Measurements from ENCODE around the gene KIF5B. TPM values are rescaled to one million over a fixed set of nuclear protein-coding genes. Genes with fewer than 3 reads are reported as not detected.

Gene KIF5B
- total and polyA plus RNA-seq, 9 of the 15 experiments (the other 6 are each of a cell fraction or from before 2014, with no cell fraction given), result 24.4 to 94.4 (median 68.9) TPM

- no peak for TF ChIP-seq ATF1 (CRISPR knock-in tag; IDR thresholded peaks at IDR 0.05)
- peak; percentile 91 for TF ChIP-seq ATF1 (tag; IDR thresholded peaks at IDR 0.05)
- TF ChIP-seq SREBF1 (IDR thresholded peaks at IDR 0.05; ENCODE audit: borderline replicate concordance, low read depth, low read length), result no peak
- TF ChIP-seq TGIF2 (CRISPR knock-in tag; IDR thresholded peaks at IDR 0.05), result no peak
- TF ChIP-seq, protein P1, sequence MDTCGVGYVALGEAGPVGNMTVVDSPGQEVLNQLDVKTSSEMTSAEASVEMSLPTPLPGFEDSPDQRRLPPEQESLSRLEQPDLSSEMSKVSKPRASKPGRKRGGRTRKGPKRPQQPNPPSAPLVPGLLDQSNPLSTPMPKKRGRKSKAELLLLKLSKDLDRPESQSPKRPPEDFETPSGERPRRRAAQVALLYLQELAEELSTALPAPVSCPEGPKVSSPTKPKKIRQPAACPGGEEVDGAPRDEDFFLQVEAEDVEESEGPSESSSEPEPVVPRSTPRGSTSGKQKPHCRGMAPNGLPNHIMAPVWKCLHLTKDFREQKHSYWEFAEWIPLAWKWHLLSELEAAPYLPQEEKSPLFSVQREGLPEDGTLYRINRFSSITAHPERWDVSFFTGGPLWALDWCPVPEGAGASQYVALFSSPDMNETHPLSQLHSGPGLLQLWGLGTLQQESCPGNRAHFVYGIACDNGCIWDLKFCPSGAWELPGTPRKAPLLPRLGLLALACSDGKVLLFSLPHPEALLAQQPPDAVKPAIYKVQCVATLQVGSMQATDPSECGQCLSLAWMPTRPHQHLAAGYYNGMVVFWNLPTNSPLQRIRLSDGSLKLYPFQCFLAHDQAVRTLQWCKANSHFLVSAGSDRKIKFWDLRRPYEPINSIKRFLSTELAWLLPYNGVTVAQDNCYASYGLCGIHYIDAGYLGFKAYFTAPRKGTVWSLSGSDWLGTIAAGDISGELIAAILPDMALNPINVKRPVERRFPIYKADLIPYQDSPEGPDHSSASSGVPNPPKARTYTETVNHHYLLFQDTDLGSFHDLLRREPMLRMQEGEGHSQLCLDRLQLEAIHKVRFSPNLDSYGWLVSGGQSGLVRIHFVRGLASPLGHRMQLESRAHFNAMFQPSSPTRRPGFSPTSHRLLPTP (IDR thresholded peaks at IDR 0.05; ENCODE audit: borderline replicate concordance, extremely low read depth, insufficient read length), result no peak
- no peak for TF ChIP-seq BRD4 (IDR thresholded peaks at IDR 0.05)
- no peak for TF ChIP-seq SAFB2 (IDR thresholded peaks at IDR 0.05; ENCODE audit: borderline replicate concordance, low read depth, low read length, severe bottlenecking)
- no peak; the same call in 1 of the 2 replicates for TF ChIP-seq NR2C2 (CRISPR knock-in tag; IDR thresholded peaks at IDR 0.05)
- TF ChIP-seq NR2C2 (tag; IDR thresholded peaks at IDR 0.05), result peak; percentile 41; the same call in 1 of the 2 replicates
- TF ChIP-seq, protein P2, sequence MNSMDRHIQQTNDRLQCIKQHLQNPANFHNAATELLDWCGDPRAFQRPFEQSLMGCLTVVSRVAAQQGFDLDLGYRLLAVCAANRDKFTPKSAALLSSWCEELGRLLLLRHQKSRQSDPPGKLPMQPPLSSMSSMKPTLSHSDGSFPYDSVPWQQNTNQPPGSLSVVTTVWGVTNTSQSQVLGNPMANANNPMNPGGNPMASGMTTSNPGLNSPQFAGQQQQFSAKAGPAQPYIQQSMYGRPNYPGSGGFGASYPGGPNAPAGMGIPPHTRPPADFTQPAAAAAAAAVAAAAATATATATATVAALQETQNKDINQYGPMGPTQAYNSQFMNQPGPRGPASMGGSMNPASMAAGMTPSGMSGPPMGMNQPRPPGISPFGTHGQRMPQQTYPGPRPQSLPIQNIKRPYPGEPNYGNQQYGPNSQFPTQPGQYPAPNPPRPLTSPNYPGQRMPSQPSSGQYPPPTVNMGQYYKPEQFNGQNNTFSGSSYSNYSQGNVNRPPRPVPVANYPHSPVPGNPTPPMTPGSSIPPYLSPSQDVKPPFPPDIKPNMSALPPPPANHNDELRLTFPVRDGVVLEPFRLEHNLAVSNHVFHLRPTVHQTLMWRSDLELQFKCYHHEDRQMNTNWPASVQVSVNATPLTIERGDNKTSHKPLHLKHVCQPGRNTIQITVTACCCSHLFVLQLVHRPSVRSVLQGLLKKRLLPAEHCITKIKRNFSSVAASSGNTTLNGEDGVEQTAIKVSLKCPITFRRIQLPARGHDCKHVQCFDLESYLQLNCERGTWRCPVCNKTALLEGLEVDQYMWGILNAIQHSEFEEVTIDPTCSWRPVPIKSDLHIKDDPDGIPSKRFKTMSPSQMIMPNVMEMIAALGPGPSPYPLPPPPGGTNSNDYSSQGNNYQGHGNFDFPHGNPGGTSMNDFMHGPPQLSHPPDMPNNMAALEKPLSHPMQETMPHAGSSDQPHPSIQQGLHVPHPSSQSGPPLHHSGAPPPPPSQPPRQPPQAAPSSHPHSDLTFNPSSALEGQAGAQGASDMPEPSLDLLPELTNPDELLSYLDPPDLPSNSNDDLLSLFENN (IDR thresholded peaks at IDR 0.05; ENCODE audit: low read depth in 2 of 2, low read length in 2 of 2), result peak in 1 of 2 experiments; percentile 96; a peak in 2 of 4 replicates
- TF ChIP-seq MAFF (IDR thresholded peaks at IDR 0.05; ENCODE audit: low read length), result peak; percentile 31; the same call in 1 of the 2 replicates
- TF ChIP-seq, protein P3, sequence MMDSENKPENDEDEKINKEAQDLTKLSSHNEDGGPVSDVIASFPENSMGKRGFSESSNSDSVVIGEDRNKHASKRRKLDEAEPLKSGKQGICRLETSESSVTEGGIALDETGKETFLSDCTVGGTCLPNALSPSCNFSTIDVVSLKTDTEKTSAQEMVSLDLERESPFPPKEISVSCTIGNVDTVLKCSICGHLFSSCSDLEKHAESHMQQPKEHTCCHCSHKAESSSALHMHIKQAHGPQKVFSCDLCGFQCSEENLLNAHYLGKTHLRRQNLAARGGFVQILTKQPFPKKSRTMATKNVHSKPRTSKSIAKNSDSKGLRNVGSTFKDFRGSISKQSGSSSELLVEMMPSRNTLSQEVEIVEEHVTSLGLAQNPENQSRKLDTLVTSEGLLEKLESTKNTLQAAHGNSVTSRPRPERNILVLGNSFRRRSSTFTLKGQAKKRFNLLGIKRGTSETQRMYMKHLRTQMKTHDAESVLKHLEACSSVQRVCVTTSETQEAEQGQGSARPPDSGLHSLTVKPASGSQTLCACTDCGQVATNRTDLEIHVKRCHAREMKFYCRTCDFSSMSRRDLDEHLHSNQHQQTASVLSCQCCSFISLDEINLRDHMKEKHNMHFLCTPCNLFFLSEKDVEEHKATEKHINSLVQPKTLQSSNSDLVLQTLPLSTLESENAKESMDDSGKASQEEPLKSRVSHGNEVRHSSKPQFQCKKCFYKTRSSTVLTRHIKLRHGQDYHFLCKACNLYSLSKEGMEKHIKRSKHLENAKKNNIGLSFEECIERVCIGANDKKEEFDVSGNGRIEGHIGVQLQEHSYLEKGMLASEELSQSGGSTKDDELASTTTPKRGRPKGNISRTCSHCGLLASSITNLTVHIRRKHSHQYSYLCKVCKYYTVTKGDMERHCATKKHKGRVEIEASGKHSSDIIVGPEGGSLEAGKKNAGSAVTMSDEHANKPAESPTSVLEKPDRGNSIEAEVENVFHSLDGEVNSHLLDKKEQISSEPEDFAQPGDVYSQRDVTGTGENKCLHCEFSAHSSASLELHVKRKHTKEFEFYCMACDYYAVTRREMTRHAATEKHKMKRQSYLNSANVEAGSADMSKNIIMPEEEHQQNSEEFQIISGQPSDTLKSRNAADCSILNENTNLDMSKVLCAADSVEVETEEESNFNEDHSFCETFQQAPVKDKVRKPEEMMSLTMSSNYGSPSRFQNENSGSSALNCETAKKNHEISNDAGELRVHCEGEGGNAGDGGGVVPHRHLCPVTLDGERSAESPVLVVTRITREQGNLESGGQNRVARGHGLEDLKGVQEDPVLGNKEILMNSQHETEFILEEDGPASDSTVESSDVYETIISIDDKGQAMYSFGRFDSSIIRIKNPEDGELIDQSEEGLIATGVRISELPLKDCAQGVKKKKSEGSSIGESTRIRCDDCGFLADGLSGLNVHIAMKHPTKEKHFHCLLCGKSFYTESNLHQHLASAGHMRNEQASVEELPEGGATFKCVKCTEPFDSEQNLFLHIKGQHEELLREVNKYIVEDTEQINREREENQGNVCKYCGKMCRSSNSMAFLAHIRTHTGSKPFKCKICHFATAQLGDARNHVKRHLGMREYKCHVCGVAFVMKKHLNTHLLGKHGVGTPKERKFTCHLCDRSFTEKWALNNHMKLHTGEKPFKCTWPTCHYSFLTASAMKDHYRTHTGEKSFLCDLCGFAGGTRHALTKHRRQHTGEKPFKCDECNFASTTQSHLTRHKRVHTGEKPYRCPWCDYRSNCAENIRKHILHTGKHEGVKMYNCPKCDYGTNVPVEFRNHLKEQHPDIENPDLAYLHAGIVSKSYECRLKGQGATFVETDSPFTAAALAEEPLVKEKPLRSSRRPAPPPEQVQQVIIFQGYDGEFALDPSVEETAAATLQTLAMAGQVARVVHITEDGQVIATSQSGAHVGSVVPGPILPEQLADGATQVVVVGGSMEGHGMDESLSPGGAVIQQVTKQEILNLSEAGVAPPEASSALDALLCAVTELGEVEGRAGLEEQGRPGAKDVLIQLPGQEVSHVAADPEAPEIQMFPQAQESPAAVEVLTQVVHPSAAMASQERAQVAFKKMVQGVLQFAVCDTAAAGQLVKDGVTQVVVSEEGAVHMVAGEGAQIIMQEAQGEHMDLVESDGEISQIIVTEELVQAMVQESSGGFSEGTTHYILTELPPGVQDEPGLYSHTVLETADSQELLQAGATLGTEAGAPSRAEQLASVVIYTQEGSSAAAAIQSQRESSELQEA (IDR thresholded peaks at IDR 0.05; ENCODE audit: low read depth), result no peak
- TF ChIP-seq NR2F6 (CRISPR knock-in tag; IDR thresholded peaks at IDR 0.05), result no peak
- peak; percentile 87 for TF ChIP-seq ZNF644 (tag; IDR thresholded peaks at IDR 0.05; ENCODE audit: low read depth)
Observed at GRCh38 chr10:31972519-31973041, 83.6 kb downstream of the KIF5B start (continued).

Measured in K562 (cell line).